ENCODE results near the gene CSAG1.
"Not testable (repeated sequence)": the region's sequence is repeated elsewhere in the genome, so short reads cannot be mapped to it uniquely, and the experiment has no call there.

CSAG1 gene

GRCh38 chrX:152733261-152733975, at the start of gene CSAG1, which contains the start of gene MAGEA12:
CSAG1 (minus strand) TSS chrX:152733721; CDS start chrX:152732460, 1,261 bp downstream.
MAGEA12 (plus strand) TSS chrX:152733757; CDS start chrX:152736162, 2,405 bp downstream.
- Mint-ChIP-seq H3K4me3 (no peak within 1 kb of the TSS), H3K9me3 (no peaks in the 10 kb centered on the region), H3K27me3 (peaks cover 22% of the 10 kb centered on the region), H3K27ac (no peak within 1 kb of the TSS), H3K36me3 (ENCODE audit: low read depth) (no peaks in the 10 kb centered on the region), H3K4me1 (ENCODE audit: low read depth) (no peaks in the 10 kb centered on the region)
- DNase-seq = peak; percentile 1

DNA sequence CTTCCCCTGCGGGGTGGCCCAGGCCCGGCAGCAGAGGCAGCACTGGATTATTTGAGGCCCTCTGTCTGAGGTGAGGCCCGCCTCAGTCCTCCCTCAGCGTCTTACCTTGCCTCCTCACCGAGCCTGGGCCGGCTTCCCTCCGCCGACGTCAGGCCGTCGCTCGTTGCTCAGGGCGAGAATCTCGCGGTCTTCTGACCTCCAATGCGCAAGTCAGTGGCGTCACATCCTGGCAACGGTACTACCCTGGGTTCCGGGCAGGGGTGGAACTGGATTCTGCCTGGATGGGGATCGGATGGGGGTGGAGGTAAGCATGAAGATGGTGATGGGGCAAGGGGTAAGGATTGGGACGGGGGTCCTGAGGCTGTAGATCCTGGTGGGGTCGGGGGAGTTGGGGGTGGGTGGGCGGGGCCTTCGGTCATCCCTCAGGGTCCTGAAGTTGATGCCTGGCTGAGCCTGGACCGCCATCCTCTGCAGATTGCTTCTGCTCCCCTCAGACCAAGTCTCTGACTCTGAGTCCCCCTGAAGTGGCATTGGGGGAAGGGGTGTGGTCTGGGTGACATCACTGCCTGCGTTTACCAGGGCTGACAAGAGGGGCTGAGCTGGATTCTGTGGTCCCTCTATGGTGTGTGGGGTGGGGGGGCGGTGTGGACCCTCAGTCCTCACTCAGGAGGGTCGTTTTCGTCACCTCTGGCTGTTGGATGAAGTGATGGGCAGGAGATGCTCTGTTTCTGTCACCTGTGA, 36.2 kb upstream of the CSAG1 start, which contains the start of gene MAGEA6:
TSS of gene MAGEA6 (minus strand) at position 141 of the 741 bp plus-strand sequence. CDS start 2,039 bp downstream, outside the sequence.
- H3K36me3 Mint-ChIP-seq (ENCODE audit: low read depth); H3K27me3 Mint-ChIP-seq; H3K4me1 Mint-ChIP-seq (ENCODE audit: low read depth); DNase-seq; H3K4me3 Mint-ChIP-seq; H3K9me3 Mint-ChIP-seq; H3K27ac Mint-ChIP-seq: not testable (repeated sequence)

- H3K9me3 Mint-ChIP-seq; H3K27me3 Mint-ChIP-seq; H3K27ac Mint-ChIP-seq; H3K4me1 Mint-ChIP-seq (ENCODE audit: low read depth); DNase-seq; H3K4me3 Mint-ChIP-seq; H3K36me3 Mint-ChIP-seq (ENCODE audit: low read depth): not testable (repeated sequence)
Observed at GRCh38 chrX:152766562-152766961, 33.0 kb upstream of the CSAG1 start.

DNA sequence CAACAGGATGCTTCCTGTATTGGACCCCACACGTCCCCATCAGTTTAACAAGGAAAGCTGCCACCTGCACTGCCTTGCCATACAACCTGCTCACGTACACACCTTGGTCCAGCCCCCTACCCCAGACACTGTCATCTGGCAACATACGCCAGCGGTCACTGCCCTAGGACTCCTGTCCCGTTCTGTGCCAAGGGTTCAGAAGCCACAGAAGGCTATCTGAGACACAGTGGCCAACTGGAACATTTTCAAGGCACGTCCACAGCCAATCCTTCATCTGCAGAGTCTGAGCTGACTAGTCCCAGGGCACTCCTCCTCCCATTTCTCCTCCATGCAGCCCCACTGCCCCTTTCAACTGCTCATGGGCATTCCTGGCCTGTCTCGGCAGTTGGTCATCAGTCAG, 28.1 kb upstream of the CSAG1 start:
- H3K36me3 Mint-ChIP-seq (ENCODE audit: low read depth); DNase-seq; H3K4me1 Mint-ChIP-seq (ENCODE audit: low read depth); H3K4me3 Mint-ChIP-seq; H3K9me3 Mint-ChIP-seq; H3K27me3 Mint-ChIP-seq; H3K27ac Mint-ChIP-seq: not testable (repeated sequence)

GRCh38 chrX:152759544-152759943, 26.0 kb upstream of the CSAG1 start:
- not testable (repeated sequence) for H3K27ac Mint-ChIP-seq; H3K4me3 Mint-ChIP-seq; H3K36me3 Mint-ChIP-seq (ENCODE audit: low read depth); H3K4me1 Mint-ChIP-seq (ENCODE audit: low read depth); DNase-seq; H3K9me3 Mint-ChIP-seq; H3K27me3 Mint-ChIP-seq

DNA sequence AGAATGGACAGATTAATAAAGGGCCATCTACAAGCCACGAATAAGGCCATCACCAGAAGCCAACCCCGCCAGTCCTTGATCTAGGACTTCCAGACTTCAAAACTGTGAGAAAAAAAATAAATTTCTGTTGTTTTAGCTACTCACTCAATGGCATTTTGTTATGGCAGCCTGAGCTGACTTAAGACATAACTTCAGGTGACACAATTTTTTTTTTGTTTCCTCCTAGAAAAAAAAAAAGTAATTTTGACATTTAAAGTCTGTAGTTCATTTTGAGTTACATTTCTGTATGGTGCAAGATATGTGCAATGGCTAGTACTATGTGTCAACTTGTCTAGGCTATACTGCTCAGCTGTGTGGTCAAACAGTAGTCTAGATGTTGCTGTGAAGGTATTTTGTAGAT, 25.4 kb upstream of the CSAG1 start, which contains the start of gene CSAG3:
TSS of gene CSAG3 (plus strand) at position 301 of the 400 bp plus-strand sequence.
- not testable (repeated sequence) for H3K27me3 Mint-ChIP-seq; H3K27ac Mint-ChIP-seq; H3K9me3 Mint-ChIP-seq; H3K4me3 Mint-ChIP-seq; H3K4me1 Mint-ChIP-seq (ENCODE audit: low read depth); H3K36me3 Mint-ChIP-seq (ENCODE audit: low read depth); DNase-seq

- H3K36me3 Mint-ChIP-seq (ENCODE audit: low read depth); H3K4me1 Mint-ChIP-seq (ENCODE audit: low read depth): not testable (repeated sequence)
Observed at GRCh38 chrX:152754871-152755270, 21.4 kb upstream of the CSAG1 start.

DNA sequence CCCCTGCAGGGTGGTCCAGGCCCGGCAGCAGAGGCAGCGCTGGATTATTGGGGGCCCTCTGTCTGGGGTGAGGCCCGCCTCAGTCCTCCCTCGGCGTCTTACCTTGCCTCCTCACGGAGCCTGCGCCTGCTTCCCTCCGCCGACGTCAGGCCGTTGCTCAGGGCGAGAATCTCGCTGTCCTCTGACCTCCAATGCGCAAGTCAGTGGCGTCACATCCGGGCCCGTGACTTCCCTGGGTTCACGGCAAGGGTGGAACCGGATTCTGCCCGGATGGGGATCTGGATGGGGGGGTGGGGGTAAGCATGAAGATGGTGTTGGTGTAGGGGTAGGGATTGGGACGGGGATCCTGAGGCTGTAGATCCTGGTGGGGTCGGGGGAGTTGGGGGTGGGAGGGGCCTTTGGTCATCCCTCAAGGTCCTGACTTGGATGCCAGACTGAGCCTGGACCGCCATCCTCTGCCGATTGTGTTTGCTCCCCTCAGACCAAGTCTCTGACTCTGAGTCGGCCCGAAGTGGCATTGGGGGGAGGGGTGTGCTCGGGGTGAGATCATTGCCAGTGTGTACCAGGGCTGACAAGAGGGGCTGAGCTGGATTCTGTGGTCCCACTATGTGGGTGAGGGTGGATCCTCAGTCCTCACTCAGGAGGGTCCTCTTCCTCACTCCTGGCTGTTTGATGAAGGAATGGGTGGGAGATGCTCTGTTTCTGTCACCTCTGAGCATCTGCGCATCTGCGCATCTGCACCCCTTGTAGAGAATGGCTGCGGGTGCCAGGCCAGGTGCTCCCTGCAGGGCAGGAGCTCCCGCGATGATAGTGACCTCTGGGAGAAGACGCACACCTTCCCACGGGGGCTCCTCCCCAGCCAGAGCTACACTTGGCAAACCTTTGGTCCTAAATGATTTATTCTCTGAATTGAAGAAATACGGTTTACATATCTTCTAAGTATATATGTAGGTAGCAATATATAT, 20.4 kb upstream of the CSAG1 start, which contains the start of gene MAGEA2:
TSS of gene MAGEA2 (minus strand) at position 157 of the 965 bp plus-strand sequence. CDS start 2,479 bp downstream, outside the sequence.
- H3K36me3 Mint-ChIP-seq (ENCODE audit: low read depth); H3K4me3 Mint-ChIP-seq; H3K27ac Mint-ChIP-seq; H3K9me3 Mint-ChIP-seq; DNase-seq; H3K4me1 Mint-ChIP-seq (ENCODE audit: low read depth); H3K27me3 Mint-ChIP-seq: not testable (repeated sequence)

More at GRCh38 chrX:152754871-152755270, 21.4 kb upstream of the CSAG1 start:
- not testable (repeated sequence) for H3K9me3 Mint-ChIP-seq, H3K27ac Mint-ChIP-seq, DNase-seq, H3K27me3 Mint-ChIP-seq, H3K4me3 Mint-ChIP-seq

DNA sequence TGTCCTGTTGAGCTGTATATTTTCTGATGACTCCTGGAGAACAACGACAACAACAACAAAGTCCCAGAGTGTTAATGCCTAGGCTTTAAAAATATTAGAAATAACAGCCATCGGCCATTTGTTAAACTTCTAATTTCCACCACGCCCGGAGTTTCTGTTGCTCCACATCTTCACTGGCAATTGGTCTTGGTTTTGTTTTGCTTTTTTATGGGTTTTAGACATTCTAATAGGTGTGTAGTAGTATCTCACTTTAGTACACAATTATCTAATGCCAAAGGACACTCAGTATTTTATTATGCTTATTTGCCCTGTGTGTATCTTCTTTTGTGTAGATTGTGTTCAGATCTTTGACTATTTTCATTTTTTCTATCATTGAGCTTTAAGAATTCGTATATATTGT, 5.0 kb upstream of the CSAG1 start:
- H3K4me1 Mint-ChIP-seq (ENCODE audit: low read depth) = no peaks in the 10 kb centered on the region
- no peak overlapping the region for H3K27ac Mint-ChIP-seq
- DNase-seq = no peak
- no peak overlapping the region for H3K4me3 Mint-ChIP-seq
- H3K36me3 Mint-ChIP-seq (ENCODE audit: low read depth) = no peaks in the 10 kb centered on the region
- H3K27me3 Mint-ChIP-seq = peaks cover 16% of the 10 kb centered on the region
- H3K9me3 Mint-ChIP-seq = no peaks in the 10 kb centered on the region

DNA sequence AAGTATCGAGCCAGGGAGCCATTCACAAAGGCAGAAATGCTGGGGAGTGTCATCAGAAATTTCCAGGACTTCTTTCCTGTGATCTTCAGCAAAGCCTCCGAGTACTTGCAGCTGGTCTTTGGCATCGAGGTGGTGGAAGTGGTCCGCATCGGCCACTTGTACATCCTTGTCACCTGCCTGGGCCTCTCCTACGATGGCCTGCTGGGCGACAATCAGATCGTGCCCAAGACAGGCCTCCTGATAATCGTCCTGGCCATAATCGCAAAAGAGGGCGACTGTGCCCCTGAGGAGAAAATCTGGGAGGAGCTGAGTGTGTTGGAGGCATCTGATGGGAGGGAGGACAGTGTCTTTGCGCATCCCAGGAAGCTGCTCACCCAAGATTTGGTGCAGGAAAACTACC, 3.0 kb upstream of the CSAG1 start:
- not testable (repeated sequence) for H3K4me3 Mint-ChIP-seq; H3K4me1 Mint-ChIP-seq (ENCODE audit: low read depth); H3K27ac Mint-ChIP-seq; H3K36me3 Mint-ChIP-seq (ENCODE audit: low read depth); H3K9me3 Mint-ChIP-seq
- peaks cover 16% of the 10 kb centered on the region for H3K27me3 Mint-ChIP-seq
- peak; percentile 2 for DNase-seq

- Mint-ChIP-seq H3K9me3 (no peaks in the 10 kb centered on the region), H3K4me1 (ENCODE audit: low read depth) (no peaks in the 10 kb centered on the region)
Observed at GRCh38 chrX:152735860-152736511, 2.5 kb upstream of the CSAG1 start.

GRCh38 chrX:152735101-152735500, 1.6 kb upstream of the CSAG1 start:
- H3K36me3 Mint-ChIP-seq (ENCODE audit: low read depth) = no peaks in the 10 kb centered on the region
- no peak overlapping the region for H3K4me3 Mint-ChIP-seq
- no peaks in the 10 kb centered on the region for H3K4me1 Mint-ChIP-seq (ENCODE audit: low read depth)
- H3K27me3 Mint-ChIP-seq = peaks cover 15% of the 10 kb centered on the region
- no peaks in the 10 kb centered on the region for H3K9me3 Mint-ChIP-seq
- no peak overlapping the region for H3K27ac Mint-ChIP-seq
- DNase-seq = no peak

More at GRCh38 chrX:152735860-152736511, 2.5 kb upstream of the CSAG1 start:
- no peak overlapping the region for H3K27ac Mint-ChIP-seq
- peaks cover 16% of the 10 kb centered on the region for H3K27me3 Mint-ChIP-seq
- H3K36me3 Mint-ChIP-seq (ENCODE audit: low read depth) = no peaks in the 10 kb centered on the region
- peak; percentile 8 for DNase-seq
- no peak overlapping the region for H3K4me3 Mint-ChIP-seq

GRCh38 chrX:152734143-152734858, 780 bp upstream of the CSAG1 start:
- not testable (repeated sequence) for H3K4me3 Mint-ChIP-seq; H3K36me3 Mint-ChIP-seq (ENCODE audit: low read depth); H3K27ac Mint-ChIP-seq; H3K9me3 Mint-ChIP-seq; H3K4me1 Mint-ChIP-seq (ENCODE audit: low read depth)
- DNase-seq = peak; percentile 5
- peaks cover 21% of the 10 kb centered on the region for H3K27me3 Mint-ChIP-seq

Measured in activated T-cell treated with anti-CD3 and anti-CD28 coated beads, Interleukin-2, amount 50 U/mL, for 24 hours (primary cell).